Stimulated activated CD4-positive, alpha-beta T cell treated with anti-CD3 and anti-CD28 coated beads, Interleukin-12 subunit alpha, Interleukin-12 subunit beta, amount 100 ng/mL, for 24 hours (primary cell): ENCODE data around the gene MEPCE.
"Not testable (repeated sequence)": the region's sequence is repeated elsewhere in the genome, so short reads cannot be mapped to it uniquely, and the experiment has no call there.

Experiments used
- DNase-seq, 2 experiments: peaks; one replicate each; pipeline ENCODE4 v3.0.0-alpha.2; 2020; ENCODE audit warnings: low read depth in 2 of 2

MEPCE gene

DNA sequence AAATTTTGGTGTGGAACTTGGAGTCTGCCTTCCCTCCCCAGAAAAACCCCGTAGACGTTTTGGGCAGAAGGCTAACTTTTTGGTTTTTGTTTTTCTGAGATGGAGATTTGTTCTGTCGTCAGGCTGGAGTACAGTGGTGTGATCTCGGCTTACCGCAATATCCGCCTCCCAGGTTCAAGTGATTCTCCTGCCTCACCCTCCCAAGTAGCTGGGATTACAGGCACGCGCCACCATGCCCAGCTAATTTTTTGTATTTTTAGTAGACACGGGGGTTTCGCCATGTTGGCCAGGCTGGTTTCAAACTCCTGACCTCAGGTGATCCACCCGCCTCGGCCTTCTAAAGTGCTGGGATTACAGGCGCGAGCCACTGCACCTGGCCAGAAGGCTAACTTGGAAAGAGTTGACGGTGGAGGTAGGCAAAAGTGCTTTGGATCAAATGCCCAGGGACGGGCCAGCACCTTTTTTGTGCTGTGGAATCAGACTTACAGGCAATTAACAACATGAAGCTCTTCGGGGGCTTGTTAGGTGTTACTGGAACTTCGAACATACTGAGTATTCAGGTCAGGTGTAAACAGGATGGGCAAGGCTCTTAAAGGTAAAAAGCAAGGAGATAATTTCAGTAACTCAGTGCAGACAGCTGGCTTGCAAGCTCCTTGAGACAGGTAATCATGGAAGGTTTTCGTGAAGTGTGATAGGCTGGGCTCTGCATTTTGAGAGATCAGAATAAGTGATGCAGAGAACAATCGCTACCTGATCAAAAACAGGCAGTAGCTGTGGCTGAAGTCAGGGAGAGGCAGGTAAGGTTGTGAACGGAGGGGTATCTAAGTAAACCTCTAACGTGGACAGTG lies 4.9 kb downstream of the MEPCE start:
- no peak for DNase-seq

GRCh38 chr7:100435401-100436304 lies 6.0 kb downstream of the MEPCE start:
- DNase-seq, result no peak

DNA sequence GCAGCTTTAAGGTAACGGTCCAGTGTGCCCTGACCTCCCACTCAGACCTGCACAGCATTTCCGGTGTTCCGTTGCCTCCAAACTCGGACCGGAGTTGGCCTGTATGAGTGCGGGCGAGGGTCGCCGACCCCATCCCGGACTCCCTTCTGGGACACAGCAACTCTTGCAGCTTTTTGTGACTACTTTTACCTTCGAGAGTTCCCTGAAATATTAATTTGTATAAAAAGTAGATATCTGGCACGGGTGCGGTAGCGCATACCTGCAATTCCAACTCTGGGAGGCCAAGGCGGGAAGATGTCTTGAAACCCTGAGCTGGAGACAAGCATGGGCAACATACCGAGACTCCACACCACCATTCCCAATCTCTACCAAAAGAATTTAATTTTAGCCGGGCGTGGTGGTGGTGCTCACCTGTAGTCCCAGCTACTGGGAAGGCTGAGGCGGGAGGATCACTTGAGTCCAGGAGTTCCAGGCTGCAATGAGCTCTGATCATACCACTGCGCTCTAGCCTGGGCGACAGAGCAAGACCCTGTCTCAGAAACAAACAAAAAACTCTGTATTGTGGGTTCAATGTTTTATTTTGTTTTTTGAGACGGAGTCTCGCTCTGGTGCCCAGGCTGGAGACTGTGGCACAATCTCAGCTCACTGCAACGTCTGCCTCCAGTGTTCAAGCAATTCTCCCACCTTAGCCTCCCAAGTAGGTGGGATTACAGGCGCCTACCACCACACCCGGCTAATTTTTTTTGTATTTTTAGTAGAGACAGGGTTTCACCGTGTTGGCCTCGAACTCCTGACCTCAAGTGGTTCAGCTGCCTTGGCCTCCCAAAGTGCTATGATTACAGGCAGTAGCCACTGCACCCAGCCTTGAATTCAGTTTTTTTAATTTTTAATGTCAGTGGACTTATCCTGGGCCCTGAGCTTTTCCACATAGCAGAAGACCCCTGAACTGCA lies 7.8 kb downstream of the MEPCE start:
- DNase-seq, result no peak

DNA sequence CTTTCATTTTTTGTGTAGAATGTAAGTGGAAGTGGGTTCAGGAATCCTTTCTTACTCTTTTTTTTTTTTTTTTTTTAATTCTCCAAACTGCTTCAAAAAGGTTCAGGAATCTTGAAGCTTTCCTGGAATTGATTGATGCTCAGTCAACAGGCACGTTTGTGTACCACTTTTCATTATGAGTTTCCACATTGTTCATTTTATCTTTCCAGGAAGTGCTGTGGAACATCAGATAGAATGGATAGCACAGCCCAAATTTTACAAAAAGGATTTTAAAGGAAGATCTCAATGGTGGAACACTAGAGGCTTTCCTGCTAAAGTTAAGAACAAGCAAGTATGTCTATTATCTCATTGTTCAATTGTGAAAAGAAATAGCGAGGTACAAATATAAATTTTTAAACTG lies 8.5 kb downstream of the MEPCE start:
- no peak for DNase-seq

GRCh38 chr7:100438731-100439130 lies 9.1 kb downstream of the MEPCE start:
- DNase-seq, result not testable (repeated sequence)

DNA sequence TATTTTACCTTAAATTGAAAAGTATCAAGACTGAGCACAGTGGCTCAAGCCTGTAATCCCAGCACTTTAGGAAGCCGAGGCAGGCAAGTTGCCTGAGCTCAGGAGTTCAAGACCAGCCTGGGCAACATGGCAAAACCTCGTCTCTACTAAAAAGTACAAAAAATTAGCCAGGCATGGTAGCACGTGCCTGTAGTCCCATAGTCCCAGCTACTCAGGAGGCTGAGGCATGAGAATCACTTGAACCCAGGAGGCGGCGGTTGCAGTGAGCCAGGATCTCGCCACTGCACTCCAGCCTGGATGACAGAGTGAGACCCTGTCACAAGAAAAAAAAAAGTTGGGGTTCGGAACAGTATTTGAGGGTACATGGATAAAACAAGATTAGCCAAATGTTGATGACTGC lies 9.6 kb downstream of the MEPCE start:
- not testable (repeated sequence) for DNase-seq

- DNase-seq, result no peak
Observed at GRCh38 chr7:100441641-100442535, 12.3 kb downstream of the MEPCE start.

GRCh38 chr7:100443096-100443840 lies 13.6 kb downstream of the MEPCE start:
- no peak for DNase-seq

- DNase-seq, result no peak
Observed at GRCh38 chr7:100444311-100445278, 15.0 kb downstream of the MEPCE start.

GRCh38 chr7:100446040-100446439 lies 16.4 kb downstream of the MEPCE start:
- no peak for DNase-seq

GRCh38 chr7:100447363-100447762 lies 17.7 kb downstream of the MEPCE start:
- not testable (repeated sequence) for DNase-seq

GRCh38 chr7:100449190-100449795 lies 19.7 kb downstream of the MEPCE start:
- DNase-seq, result no peak

- DNase-seq, result no peak
Observed at GRCh38 chr7:100452513-100452912, 22.9 kb downstream of the MEPCE start.

DNA sequence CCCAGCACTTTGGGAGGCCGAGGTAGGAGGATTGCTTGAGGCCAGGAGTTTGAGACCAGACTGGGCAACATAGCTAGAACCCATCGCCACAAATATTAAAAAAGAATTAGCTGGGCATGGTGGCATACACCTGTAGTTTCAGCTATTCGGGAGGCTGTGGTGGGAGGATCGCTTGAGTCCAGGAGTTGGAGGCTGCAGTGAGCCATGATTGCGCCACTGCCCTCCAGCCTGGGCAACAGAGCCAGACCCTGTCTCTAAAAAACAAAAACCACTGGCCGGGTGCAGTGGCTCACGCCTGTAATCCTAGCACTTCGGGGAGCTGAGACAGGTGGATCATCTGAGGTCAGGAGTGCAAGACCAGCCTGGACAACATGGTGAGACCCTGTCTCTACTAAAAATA lies 24.2 kb downstream of the MEPCE start:
- not testable (repeated sequence) for DNase-seq

DNA sequence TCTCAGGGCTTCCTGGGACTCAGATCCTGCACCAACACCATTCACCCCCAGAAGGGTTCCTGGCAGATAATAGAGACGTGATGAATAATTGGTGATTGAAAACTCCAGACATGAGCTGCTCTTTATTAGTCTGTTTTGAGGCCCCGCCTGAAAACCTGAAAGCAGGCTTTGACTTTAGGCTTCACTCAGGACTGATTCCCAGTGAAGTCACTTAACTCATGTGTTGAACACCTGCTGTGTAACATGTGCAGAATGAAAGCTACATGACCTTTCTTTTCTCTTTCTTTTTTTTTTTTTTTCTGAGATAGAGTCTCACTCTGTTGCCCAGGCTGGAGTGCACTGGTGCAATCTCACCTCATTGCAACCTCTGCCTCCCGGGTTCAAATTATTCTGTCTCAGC lies 25.6 kb downstream of the MEPCE start:
- DNase-seq, result no peak

- DNase-seq, result no peak
Observed at GRCh38 chr7:100456562-100456961, 26.9 kb downstream of the MEPCE start.

DNA sequence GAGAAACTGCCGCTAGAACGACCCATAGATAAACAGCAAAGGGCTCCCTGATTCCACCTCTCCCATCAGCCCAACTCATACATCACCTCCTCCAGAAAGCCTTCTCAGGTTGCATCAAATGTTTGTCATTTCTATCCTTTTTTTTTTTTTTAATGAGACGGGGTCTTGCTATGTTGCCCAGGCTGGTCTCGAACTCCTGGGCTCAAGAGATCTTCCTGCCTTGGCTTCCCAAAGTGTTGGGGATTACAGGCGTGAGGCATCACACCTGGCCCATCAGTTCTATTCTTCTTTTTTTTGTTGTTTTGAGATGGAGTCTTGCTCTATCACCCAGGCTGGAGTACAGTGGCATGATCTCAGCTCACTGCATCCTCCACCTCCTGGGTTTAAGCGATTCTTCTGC lies 27.4 kb downstream of the MEPCE start:
- no peak for DNase-seq

GRCh38 chr7:100464210-100464660 lies 34.6 kb downstream of the MEPCE start, which contains the start of gene SPACDR:
Gene SPACDR, minus strand, starts transcription at chr7:100464260. Its CDS starts 235 bp downstream, at chr7:100464025.
- DNase-seq, result no peak
